ENCODE data around the gene ANK2.
A peak's percentile ranks its signal among the peaks of the same experiment; 100 is the strongest.

The ANK2 gene

GRCh38 chr4:113278324-113278934, 229.0 kb downstream of the ANK2 start:
- peak in 44 of 56 donors; percentile 0 to 74 (median 35) for DNase-seq

- DNase-seq: no peak
Measured at GRCh38 chr4:113285501-113285900, 236.0 kb downstream of the ANK2 start.

- DNase-seq: no peak
Measured at GRCh38 chr4:113288257-113288656, 238.8 kb downstream of the ANK2 start.

- DNase-seq: no peak
Measured at GRCh38 chr4:113288696-113289095, 239.2 kb downstream of the ANK2 start.

GRCh38 chr4:113289766-113290165, 240.3 kb downstream of the ANK2 start:
- DNase-seq: no peak

GRCh38 chr4:113290666-113291065, 241.2 kb downstream of the ANK2 start:
- DNase-seq: no peak

- peak in 54 of 56 donors; percentile 19 to 83 (median 57) for DNase-seq
Measured at GRCh38 chr4:113292371-113293042, 243.1 kb downstream of the ANK2 start.

GRCh38 chr4:113293043-113293560, 243.6 kb downstream of the ANK2 start:
- DNase-seq: peak in 30 of 56 donors; percentile 5 to 69 (median 22)

GRCh38 chr4:113293674-113294073, 244.2 kb downstream of the ANK2 start:
- peak in 2 of 56 donors; percentile 6 to 9 for DNase-seq

- no peak for DNase-seq
Measured at GRCh38 chr4:113294908-113295307, 245.5 kb downstream of the ANK2 start.

GRCh38 chr4:113300471-113300928, 251.0 kb downstream of the ANK2 start:
- no peak for DNase-seq

GRCh38 chr4:113302051-113302450, 252.6 kb downstream of the ANK2 start:
- no peak for DNase-seq

GRCh38 chr4:113303315-113303714, 253.9 kb downstream of the ANK2 start:
- DNase-seq: no peak

- no peak for DNase-seq
Measured at GRCh38 chr4:113311047-113311446, 261.6 kb downstream of the ANK2 start.

GRCh38 chr4:113312529-113312928, 263.1 kb downstream of the ANK2 start:
- no peak for DNase-seq

- DNase-seq: no peak
Measured at GRCh38 chr4:113314426-113314825, 265.0 kb downstream of the ANK2 start.

- peak in 6 of 56 donors; percentile 7 to 27 (median 17) for DNase-seq
Measured at GRCh38 chr4:113316879-113317278, 267.4 kb downstream of the ANK2 start.

GRCh38 chr4:113317523-113317922, 268.1 kb downstream of the ANK2 start:
- no peak for DNase-seq

GRCh38 chr4:113322736-113323135, 273.3 kb downstream of the ANK2 start:
- no peak for DNase-seq

GRCh38 chr4:113325876-113326615, 276.6 kb downstream of the ANK2 start:
- DNase-seq: no peak

- no peak for DNase-seq
Measured at GRCh38 chr4:113327494-113327893, 278.0 kb downstream of the ANK2 start.

GRCh38 chr4:113328514-113328913, 279.1 kb downstream of the ANK2 start:
- DNase-seq: no peak

Measured in amygdala (tissue), 56 donors.